Neural cell (in vitro differentiated cells): Measurements from ENCODE around the gene PLA2G4C. TPM values are rescaled to one million over a fixed set of nuclear protein-coding genes. Genes with fewer than 3 reads are reported as not detected.
A peak's percentile ranks its signal among the peaks of the same experiment; 100 is the strongest.

Experiments
- H2AFZ ChIP-seq: fragments of 200-600, 300-800 bp; sonication (generic), shearing (Covaris generic); 2 replicates; pipeline ENCODE4 v1.6.0; 2014; ENCODE audit warnings: low read depth, mild to moderate bottlenecking, antibody characterized with exemption, low read length, moderate library complexity
- H3F3A ChIP-seq: fragments of 200-600 bp; shearing (Covaris generic); 2 replicates; pipeline ENCODE4 v1.6.1; 2016; ENCODE audit warnings: mild to moderate bottlenecking, moderate library complexity, mixed read lengths, antibody characterized with exemption, low read length; ENCODE audit not compliant: insufficient read depth, poor library complexity, severe bottlenecking
- H3K27ac ChIP-seq: fragments of 200-600, 300-800 bp; sonication (generic), shearing (Covaris generic); 2 replicates; pipeline ENCODE4 v1.5.1; 2014; ENCODE audit warnings: mild to moderate bottlenecking, low read length, moderate library complexity
- H3K27me3 ChIP-seq: fragments of 300-800, 200-600 bp; sonication (generic), shearing (Covaris generic); 2 replicates; pipeline ENCODE4 v1.6.0; 2014; ENCODE audit warnings: mild to moderate bottlenecking, low read depth, low read length, moderate library complexity; ENCODE audit not compliant: insufficient read depth
- H3K36me3 ChIP-seq: fragments of 300-800, 200-600 bp; sonication (generic), shearing (Covaris generic); 2 replicates; pipeline ENCODE4 v1.5.1; 2014; ENCODE audit warnings: mild to moderate bottlenecking, antibody characterized with exemption, low read length, moderate library complexity; ENCODE audit not compliant: insufficient read depth
- H3K4me2 ChIP-seq: fragments of 300-800, 200-600 bp; sonication (generic), shearing (Covaris generic); 2 replicates; pipeline ENCODE4 v1.6.0; 2014; ENCODE audit warnings: mild to moderate bottlenecking, low read length
- H3K4me3 ChIP-seq: fragments of 300-800, 200-600 bp; sonication (generic), shearing (Covaris generic); 2 replicates; pipeline ENCODE4 v1.5.1; 2014; ENCODE audit warnings: mild to moderate bottlenecking, low read length, moderate library complexity
- H3K79me2 ChIP-seq: fragments of 200-600 bp; shearing (Covaris generic); replicated peaks from 2 replicates; pipeline ENCODE4 v1.6.0; 2014; ENCODE audit warnings: mild to moderate bottlenecking, low read length, moderate library complexity; ENCODE audit not compliant: insufficient read depth
- H3K9ac ChIP-seq: fragments of 300-800, 200-600 bp; sonication (generic), shearing (Covaris generic); 2 replicates; pipeline ENCODE4 v1.6.1; 2016; ENCODE audit warnings: mild to moderate bottlenecking, low read length, mixed read lengths
- H3K9me2 ChIP-seq: fragments of 200-600 bp; shearing (Covaris generic); 2 replicates; pipeline ENCODE4 v1.6.1; 2016; ENCODE audit warnings: mild to moderate bottlenecking, low read length, mixed read lengths; ENCODE audit not compliant: insufficient read depth
- H3K9me3 ChIP-seq: fragments of 200-600, 300-800 bp; sonication (generic), shearing (Covaris generic); 2 replicates; pipeline ENCODE4 v1.6.1; 2016; ENCODE audit warnings: mild to moderate bottlenecking, mixed run types, low read length, moderate library complexity, mixed read lengths
- H4K20me1 ChIP-seq: fragments of 200-600 bp; shearing (Covaris generic); 2 replicates; pipeline ENCODE4 v1.6.1; 2016; ENCODE audit warnings: mild to moderate bottlenecking, mixed run types; ENCODE audit not compliant: insufficient read depth
- CTCF ChIP-seq: fragments of 450-650 bp; IDR thresholded peaks from 2 replicates; pipeline ENCODE4 v1.5.1; 2014; ENCODE audit warnings: antibody characterized with exemption, mild to moderate bottlenecking, moderate library complexity; ENCODE audit not compliant: poor library complexity, severe bottlenecking
- EP300 ChIP-seq: fragments of 450-650 bp; conservative IDR thresholded peaks from 2 replicates; pipeline ENCODE4 v1.6.1; 2014; ENCODE audit warnings: antibody characterized with exemption, mild to moderate bottlenecking, moderate library complexity; ENCODE audit not compliant: poor library complexity, severe bottlenecking
- EZH2 ChIP-seq: fragments of 200-600, 300-800 bp; shearing (Covaris generic), sonication (generic); IDR thresholded peaks from 2 replicates; pipeline ENCODE4 v1.6.1; 2014; ENCODE audit warnings: antibody characterized with exemption, low read length, borderline replicate concordance, mild to moderate bottlenecking; ENCODE audit not compliant: insufficient read depth, poor library complexity, severe bottlenecking
- MXI1 ChIP-seq: fragments of 450-650 bp; conservative IDR thresholded peaks from 2 replicates; pipeline ENCODE4 v1.6.1; 2014; ENCODE audit warnings: antibody characterized with exemption, mild to moderate bottlenecking; ENCODE audit not compliant: poor library complexity, severe bottlenecking
- POLR2AphosphoS5 ChIP-seq: IDR thresholded peaks from 2 replicates; pipeline ENCODE4 v1.6.1; 2012
- RAD21 ChIP-seq: fragments of 450-650 bp; conservative IDR thresholded peaks from 2 replicates; pipeline ENCODE4 v1.6.1; 2014; ENCODE audit warnings: antibody characterized with exemption, mild to moderate bottlenecking, moderate library complexity
- REST ChIP-seq: IDR thresholded peaks from 2 replicates; pipeline ENCODE4 v1.6.1; 2012; ENCODE audit warnings: borderline replicate concordance
- SMC3 ChIP-seq: fragments of 450-650 bp; conservative IDR thresholded peaks from 2 replicates; pipeline ENCODE4 v1.6.1; 2014; ENCODE audit warnings: antibody characterized with exemption, mild to moderate bottlenecking, moderate library complexity; ENCODE audit not compliant: poor library complexity
- TAF1 ChIP-seq: IDR thresholded peaks from 2 replicates; pipeline ENCODE4 v1.6.1; 2012; ENCODE audit warnings: low read depth
- polyA plus RNA-seq: library from polyadenylated mRNA; depleted of rRNA; stranded (reverse); fragments of >200 nt; gene quantifications from 2 replicates; pipeline ENCODE4 v1.2.3, GENCODE V29; 2014

PLA2G4C gene
- polyA plus RNA-seq, 1 donor from 2014 or later = 8.6 TPM

- no peaks in the 10 kb centered on the region for H3K9me3 ChIP-seq
- TF ChIP-seq RAD21 (no peak), EP300 (peak; percentile 32), REST (no peak)
- no peak overlapping the region for H3K4me2 ChIP-seq
These were observed 99.5 kb downstream of the PLA2G4C start for GRCh38 chr19:48010932-48011758.

GRCh38 chr19:48006762-48007161 lies 103.9 kb downstream of the PLA2G4C start:
- no peaks in the 10 kb centered on the region for H4K20me1 ChIP-seq
- no peak overlapping the region for H2AFZ ChIP-seq
- TF ChIP-seq POLR2AphosphoS5 (no peak), MXI1 (no peak), EZH2 (no peak), CTCF (no peak), TAF1 (no peak), RAD21 (no peak), SMC3 (no peak), EP300 (no peak), REST (no peak)
- no peaks in the 10 kb centered on the region for H3F3A ChIP-seq
- H3K27ac ChIP-seq = no peak overlapping the region
- H3K4me2 ChIP-seq = no peak overlapping the region
- no peaks in the 10 kb centered on the region for H3K79me2 ChIP-seq
- H3K9ac ChIP-seq = no peak overlapping the region
- no peaks in the 10 kb centered on the region for H3K9me2 ChIP-seq
- no peaks in the 10 kb centered on the region for H3K9me3 ChIP-seq
- H3K36me3 ChIP-seq = no peaks in the 10 kb centered on the region
- no peaks in the 10 kb centered on the region for H3K27me3 ChIP-seq
- no peak overlapping the region for H3K4me3 ChIP-seq

More at GRCh38 chr19:48010932-48011758, 99.5 kb downstream of the PLA2G4C start:
- no peak overlapping the region for H3K4me3 ChIP-seq
- no peak overlapping the region for H2AFZ ChIP-seq
- H3K9ac ChIP-seq = no peak overlapping the region
- H4K20me1 ChIP-seq = no peaks in the 10 kb centered on the region
- no peaks in the 10 kb centered on the region for H3K79me2 ChIP-seq
- H3F3A ChIP-seq = no peaks in the 10 kb centered on the region
- H3K36me3 ChIP-seq = no peaks in the 10 kb centered on the region
- H3K27me3 ChIP-seq = no peaks in the 10 kb centered on the region
- H3K9me2 ChIP-seq = no peaks in the 10 kb centered on the region
- H3K27ac ChIP-seq = no peak overlapping the region
